MCF 10A (cell line): Measurements from ENCODE around the gene RASL12. TPM values are rescaled to one million over a fixed set of nuclear protein-coding genes. Genes with fewer than 3 reads are reported as not detected.
"Not testable (repeated sequence)": the region's sequence is repeated elsewhere in the genome, so short reads cannot be mapped to it uniquely, and the experiment has no call there.

Source experiments
- BruUV-seq: library from RNA; stranded (reverse); fragments of 400-500 nt; replicated peaks from 2 replicates; lab custom pipeline; 2021; lab: Mats Ljungman, UMichigan
- CTCF ChIA-PET: fragments of 300-600 bp; sonication (Branson Sonifier 250); formaldehyde crosslinking; extraction: SDS; loops from one replicate; lab custom pipeline; 2021; ENCODE audit warnings: antibody characterized with exemption, inconsistent platforms; lab: Yijun Ruan, JAX
- POLR2A ChIA-PET: fragments of 300-600, 350-650 bp; sonication (Branson Sonifier 250); formaldehyde crosslinking; extraction: SDS; loops from one replicate; lab custom pipeline; 2020; ENCODE audit warnings: antibody characterized with exemption, inconsistent platforms; lab: Yijun Ruan, JAX
- DNase-seq: peaks from one replicate; pipeline ENCODE4 v3.0.0-alpha.2; 2018; ENCODE audit not compliant: unreplicated experiment
- H3K27ac Mint-ChIP-seq: one replicate; pipeline ENCODE4 v1.8.0; 2022; ENCODE audit warnings: mild to moderate bottlenecking, low read depth, mixed read lengths; ENCODE audit not compliant: unreplicated experiment
- H3K27me3 Mint-ChIP-seq: one replicate; pipeline ENCODE4 v1.8.0; 2022; ENCODE audit warnings: mixed read lengths; ENCODE audit not compliant: insufficient read depth, unreplicated experiment
- H3K36me3 Mint-ChIP-seq: one replicate; pipeline ENCODE4 v1.8.0; 2022; ENCODE audit warnings: mild to moderate bottlenecking, moderate library complexity, mixed read lengths; ENCODE audit not compliant: insufficient read depth, unreplicated experiment
- H3K4me1 Mint-ChIP-seq: one replicate; pipeline ENCODE4 v1.8.0; 2022; ENCODE audit warnings: mixed read lengths; ENCODE audit not compliant: insufficient read depth, unreplicated experiment
- H3K4me3 Mint-ChIP-seq: one replicate; pipeline ENCODE4 v1.8.0; 2022; ENCODE audit warnings: mild to moderate bottlenecking, moderate library complexity, mixed read lengths; ENCODE audit not compliant: unreplicated experiment
- H3K9me3 Mint-ChIP-seq: one replicate; pipeline ENCODE4 v1.8.0; 2022; ENCODE audit warnings: mixed read lengths; ENCODE audit not compliant: unreplicated experiment
- intact Hi-C: fragments of 100-400 bp; cut with micrococcal nuclease; formaldehyde crosslinking; loops from 2 replicates; pipeline ENCODE4 v1.14.1; 2022
- total RNA-seq: library from RNA; stranded (reverse); gene quantifications from 2 replicates; pipeline ENCODE4 v1.2.3, GENCODE V29; 2022
- TF ChIP-seq, protein P1 (sequence below): fragments of 200-600 bp; IDR thresholded peaks from one replicate; pipeline ENCODE4 v1.8.0; 2022; ENCODE audit warnings: antibody characterized with exemption, mild to moderate bottlenecking; ENCODE audit not compliant: unreplicated experiment

RASL12 gene
- total RNA-seq, 1 experiment from 2014 or later, result not detected

DNA sequence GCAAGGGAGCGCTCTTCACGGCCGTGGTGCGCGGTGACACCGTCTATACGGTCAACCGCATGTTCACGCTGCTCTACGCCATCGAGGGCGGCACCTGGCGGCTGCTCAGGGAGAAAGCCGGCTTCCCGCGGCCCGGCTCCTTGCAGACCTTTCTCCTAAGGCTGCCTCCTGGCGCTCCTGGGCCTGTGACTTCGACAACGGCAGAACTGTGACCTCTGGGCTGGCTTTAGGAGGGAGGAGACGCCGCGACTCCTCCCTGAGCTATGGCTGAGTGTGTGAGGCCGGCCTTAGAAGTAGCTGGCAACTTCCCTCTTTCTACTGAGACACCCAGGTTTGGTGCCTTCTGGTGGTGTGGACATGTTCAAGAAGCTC is 10.2 kb upstream of the RASL12 start:
- no peak for DNase-seq

DNA sequence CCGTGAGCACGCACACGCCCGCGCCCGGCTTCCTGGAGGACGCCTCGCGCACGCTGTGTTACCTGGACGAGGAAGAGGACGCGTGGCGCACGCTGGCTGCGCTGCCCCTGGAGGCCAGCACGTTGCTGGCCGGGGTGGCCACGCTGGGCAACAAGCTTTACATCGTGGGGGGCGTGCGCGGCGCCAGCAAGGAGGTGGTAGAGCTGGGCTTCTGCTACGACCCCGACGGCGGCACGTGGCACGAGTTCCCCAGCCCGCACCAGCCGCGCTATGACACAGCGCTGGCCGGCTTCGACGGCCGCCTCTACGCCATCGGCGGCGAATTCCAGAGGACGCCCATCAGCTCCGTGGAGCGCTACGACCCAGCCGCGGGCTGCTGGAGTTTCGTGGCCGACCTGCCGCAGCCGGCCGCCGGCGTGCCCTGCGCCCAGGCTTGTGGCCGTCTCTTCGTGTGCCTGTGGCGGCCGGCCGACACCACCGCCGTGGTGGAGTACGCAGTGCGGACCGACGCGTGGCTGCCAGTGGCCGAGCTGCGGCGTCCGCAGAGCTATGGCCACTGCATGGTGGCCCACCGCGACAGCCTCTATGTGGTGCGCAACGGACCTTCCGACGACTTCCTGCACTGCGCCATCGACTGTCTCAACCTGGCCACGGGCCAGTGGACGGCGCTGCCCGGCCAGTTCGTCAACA is 9.6 kb upstream of the RASL12 start:
- POLR2A ChIA-PET, result no interaction called here
- Mint-ChIP-seq H3K4me3 (no peak overlapping the region), H3K27ac (no peak overlapping the region), H3K27me3 (peaks cover 4% of the 10 kb centered on the region), H3K9me3 (no peaks in the 10 kb centered on the region), H3K36me3 (no peaks in the 10 kb centered on the region), H3K4me1 (peaks cover 1% of the 10 kb centered on the region)
- TF ChIP-seq, protein P1, sequence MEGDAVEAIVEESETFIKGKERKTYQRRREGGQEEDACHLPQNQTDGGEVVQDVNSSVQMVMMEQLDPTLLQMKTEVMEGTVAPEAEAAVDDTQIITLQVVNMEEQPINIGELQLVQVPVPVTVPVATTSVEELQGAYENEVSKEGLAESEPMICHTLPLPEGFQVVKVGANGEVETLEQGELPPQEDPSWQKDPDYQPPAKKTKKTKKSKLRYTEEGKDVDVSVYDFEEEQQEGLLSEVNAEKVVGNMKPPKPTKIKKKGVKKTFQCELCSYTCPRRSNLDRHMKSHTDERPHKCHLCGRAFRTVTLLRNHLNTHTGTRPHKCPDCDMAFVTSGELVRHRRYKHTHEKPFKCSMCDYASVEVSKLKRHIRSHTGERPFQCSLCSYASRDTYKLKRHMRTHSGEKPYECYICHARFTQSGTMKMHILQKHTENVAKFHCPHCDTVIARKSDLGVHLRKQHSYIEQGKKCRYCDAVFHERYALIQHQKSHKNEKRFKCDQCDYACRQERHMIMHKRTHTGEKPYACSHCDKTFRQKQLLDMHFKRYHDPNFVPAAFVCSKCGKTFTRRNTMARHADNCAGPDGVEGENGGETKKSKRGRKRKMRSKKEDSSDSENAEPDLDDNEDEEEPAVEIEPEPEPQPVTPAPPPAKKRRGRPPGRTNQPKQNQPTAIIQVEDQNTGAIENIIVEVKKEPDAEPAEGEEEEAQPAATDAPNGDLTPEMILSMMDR, result no peak
- no TSS peak for BruUV-seq
- no peak for DNase-seq
- CTCF ChIA-PET, result no interaction called here
- intact Hi-C loops, result no loop called here

More for the DNA sequence above, 10.2 kb upstream of the RASL12 start:
- H3K4me1 Mint-ChIP-seq, result peaks cover 7% of the 10 kb centered on the region
- no peaks in the 10 kb centered on the region for H3K9me3 Mint-ChIP-seq
- intact Hi-C loops, result no loop called here
- H3K27me3 Mint-ChIP-seq, result peaks cover 9% of the 10 kb centered on the region
- H3K4me3 Mint-ChIP-seq, result no peak overlapping the region
- BruUV-seq, result no TSS peak
- H3K36me3 Mint-ChIP-seq, result no peaks in the 10 kb centered on the region
- ChIA-PET CTCF (no interaction called here), POLR2A (no interaction called here)
- TF ChIP-seq, protein P1, result no peak
- no peak overlapping the region for H3K27ac Mint-ChIP-seq

DNA sequence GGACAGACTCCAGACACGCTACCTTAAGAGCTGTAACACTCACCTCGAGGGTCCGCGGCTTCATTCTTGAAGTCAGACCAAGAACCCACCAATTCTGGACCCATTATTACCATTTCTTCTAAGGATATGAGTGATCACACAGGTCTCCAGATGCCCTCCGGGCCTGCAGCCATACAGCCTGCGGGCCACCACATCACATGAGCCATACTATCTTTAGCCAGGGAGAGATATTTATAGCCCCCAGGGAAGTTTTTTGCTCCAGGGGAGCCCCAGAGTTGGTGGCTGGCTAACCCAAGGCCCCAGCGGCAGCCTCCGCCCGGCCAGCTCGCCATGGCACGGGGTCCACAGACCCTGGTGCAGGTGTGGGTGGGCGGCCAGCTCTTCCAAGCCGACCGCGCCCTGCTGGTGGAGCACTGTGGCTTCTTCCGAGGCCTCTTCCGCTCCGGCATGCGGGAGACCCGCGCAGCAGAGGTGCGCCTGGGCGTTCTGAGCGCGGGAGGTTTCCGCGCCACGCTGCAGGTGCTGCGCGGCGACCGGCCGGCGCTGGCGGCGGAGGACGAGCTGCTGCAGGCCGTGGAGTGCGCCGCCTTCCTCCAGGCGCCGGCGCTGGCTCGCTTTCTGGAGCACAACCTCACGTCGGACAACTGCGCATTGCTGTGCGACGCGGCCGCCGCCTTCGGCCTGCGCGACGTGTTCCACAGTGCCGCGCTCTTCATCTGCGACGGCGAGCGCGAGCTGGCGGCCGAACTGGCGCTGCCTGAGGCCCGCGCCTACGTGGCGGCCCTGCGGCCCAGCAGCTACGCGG is 8.9 kb upstream of the RASL12 start, which contains the start of gene KBTBD13:
Gene KBTBD13, plus strand, starts transcription at position 261 of the 805 bp plus-strand sequence. Its CDS starts 70 bp downstream, at position 331.
- CTCF ChIA-PET, result interaction anchor here (0.6 kb wide), 1 partner anchor 9 kb away, joined by 4 read pairs; the partner anchor contains the start of gene RASL12
- Mint-ChIP-seq H3K9me3 (no peaks in the 10 kb centered on the region), H3K27ac (no peak within 1 kb of the TSS)

DNA sequence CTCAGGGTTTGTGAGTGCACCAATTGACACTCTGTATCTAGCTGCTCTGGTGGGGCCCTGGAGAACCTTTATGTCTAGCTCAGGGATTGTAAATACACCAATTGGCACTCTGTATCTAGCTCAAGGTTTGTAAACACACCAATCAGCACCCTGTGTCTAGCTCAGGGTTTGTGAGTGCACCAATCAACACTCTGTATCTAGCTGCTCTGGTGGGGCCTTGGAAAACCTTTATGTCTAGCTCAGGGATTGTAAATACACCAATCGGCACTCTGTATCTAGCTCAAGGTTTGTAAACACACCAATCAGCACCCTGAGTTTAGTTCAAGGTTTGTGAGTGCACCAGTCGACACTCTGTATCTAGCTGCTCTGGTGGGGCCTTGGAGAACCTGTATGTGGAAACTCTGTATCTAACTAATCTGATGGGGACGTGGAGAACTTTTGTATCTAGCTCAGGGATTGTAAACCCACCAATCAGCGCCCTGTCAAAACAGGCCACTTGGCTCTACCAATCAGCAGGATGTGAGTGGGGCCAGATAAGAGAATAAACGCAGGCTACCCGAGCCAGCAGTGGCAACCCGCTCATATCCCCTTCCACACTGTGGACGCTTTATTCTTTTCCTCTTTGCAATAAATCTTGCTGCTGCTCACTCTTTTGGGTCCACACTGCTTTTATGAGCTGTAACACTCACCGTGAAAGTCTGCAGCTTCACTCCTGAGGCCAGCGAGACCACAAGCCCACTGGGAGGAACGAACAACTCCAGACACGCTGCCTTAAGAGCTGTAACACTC is 8.0 kb upstream of the RASL12 start:
- POLR2A ChIA-PET, H3K27ac Mint-ChIP-seq, intact Hi-C loops: not testable (repeated sequence)

More for the DNA sequence above, 8.9 kb upstream of the RASL12 start, which contains the start of gene KBTBD13:
- Mint-ChIP-seq H3K27me3 (no peaks in the 10 kb centered on the region), H3K36me3 (no peaks in the 10 kb centered on the region), H3K4me1 (no peaks in the 10 kb centered on the region), H3K4me3 (no peak within 1 kb of the TSS)
- no TSS peak for BruUV-seq
- TF ChIP-seq, protein P1, result no peak
- intact Hi-C loops, result no loop called here
- POLR2A ChIA-PET, result no interaction called here
- no peak for DNase-seq

DNA sequence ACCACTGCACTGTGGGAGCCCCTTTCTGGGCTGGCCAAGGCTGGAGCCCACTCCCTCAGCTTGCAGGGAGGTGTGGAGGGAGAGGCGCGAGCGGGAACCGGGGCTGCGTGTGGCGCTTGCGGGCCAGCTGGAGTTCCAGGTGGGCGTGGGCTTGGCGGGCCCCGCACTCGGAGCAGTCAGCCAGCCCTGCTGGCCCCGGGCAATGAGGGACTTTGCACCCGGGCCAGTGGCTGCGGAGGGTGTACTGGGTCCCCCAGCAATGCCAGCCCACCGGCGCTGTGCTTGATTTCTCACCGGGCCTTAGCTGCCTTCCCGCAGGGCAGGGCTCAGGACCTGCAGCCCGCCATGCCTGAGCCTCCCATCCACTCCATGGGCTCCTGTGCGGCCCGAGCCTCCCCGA is 7.2 kb upstream of the RASL12 start:
- H3K9me3 Mint-ChIP-seq, H3K27me3 Mint-ChIP-seq, DNase-seq, BruUV-seq, intact Hi-C loops, H3K27ac Mint-ChIP-seq, CTCF ChIA-PET, H3K36me3 Mint-ChIP-seq, H3K4me3 Mint-ChIP-seq, POLR2A ChIA-PET, H3K4me1 Mint-ChIP-seq: not testable (repeated sequence)

More for the DNA sequence above, 8.0 kb upstream of the RASL12 start:
- not testable (repeated sequence) for DNase-seq, H3K27me3 Mint-ChIP-seq, H3K4me3 Mint-ChIP-seq, H3K4me1 Mint-ChIP-seq, BruUV-seq, H3K36me3 Mint-ChIP-seq, H3K9me3 Mint-ChIP-seq
- CTCF ChIA-PET, result interaction anchor here (0.6 kb wide), 1 partner anchor 8 kb away, joined by 4 read pairs; the partner anchor contains the start of gene RASL12
